Vagina (tissue), 2 donors: ENCODE data around the gene SPRED1. TPM values are rescaled to one million over a fixed set of nuclear protein-coding genes. Genes with fewer than 3 reads are reported as not detected.
"Not testable (repeated sequence)": the region's sequence is repeated elsewhere in the genome, so short reads cannot be mapped to it uniquely, and the experiment has no call there.

Experiments used
- DNase-seq, 2 donors: peaks; one replicate each; pipeline ENCODE4 v3.0.0-alpha.2; 2017; ENCODE audit errors: extremely low spot score in 2 of 2
- H3K27ac ChIP-seq: fragments of 200-600 bp; sonication (generic); one replicate; pipeline ENCODE4 v1.5.1; 2019
- H3K27me3 ChIP-seq: fragments of 200-600 bp; sonication (generic); one replicate; pipeline ENCODE4 v1.5.1; 2019
- H3K36me3 ChIP-seq, 2 donors: fragments of 200-600 bp; sonication (generic); one replicate each; pipeline ENCODE4 v1.5.1; 2017 to 2019
- H3K4me1 ChIP-seq: fragments of 200-600 bp; sonication (generic); one replicate; pipeline ENCODE4 v1.5.1; 2019
- H3K4me3 ChIP-seq, 2 donors: fragments of 200-600 bp; sonication (generic); 1 replicate in 1 of 2; 2 replicates in 1 of 2; pipeline ENCODE4 v1.5.1; 2016 to 2019
- H3K9me3 ChIP-seq: fragments of 200-600 bp; sonication (generic); one replicate; pipeline ENCODE4 v1.5.1; 2019
- CTCF ChIP-seq, 3 experiments: fragments of 450-650 bp in 2 of 3; fragments of 200-600 bp in 1 of 3; sonication (generic) in 1 of 3; IDR thresholded peaks; one replicate each; pipeline ENCODE4 v1.5.1; 2017 to 2019; ENCODE audit warnings: antibody characterized with exemption in 3 of 3, mild to moderate bottlenecking in 2 of 3, moderate library complexity in 2 of 3
- POLR2A ChIP-seq, 2 donors: fragments of 450-650 bp; IDR thresholded peaks; one replicate each; pipeline ENCODE4 v1.6.1; 2017; ENCODE audit warnings: antibody characterized with exemption in 2 of 2, mild to moderate bottlenecking in 2 of 2, moderate library complexity in 2 of 2
- POLR2AphosphoS5 ChIP-seq, 2 donors: sonication (generic); formaldehyde crosslinking; IDR thresholded peaks; one replicate each; pipeline ENCODE4 v1.9.0; 2017; ENCODE audit warnings: antibody characterized with exemption in 2 of 2, mild to moderate bottlenecking in 2 of 2, low read depth in 1 of 2; ENCODE audit not compliant: insufficient read depth in 1 of 2
- intact Hi-C: fragments of 100-400 bp; cut with DNase I; formaldehyde crosslinking; loops from one replicate; pipeline ENCODE4 v1.15.1; 2023
- total RNA-seq: library from RNA; depleted of rRNA; stranded (reverse); fragments of >200 nt; gene quantifications from one replicate; pipeline ENCODE4 v1.2.3, GENCODE V29; 2016

SPRED1 gene
- total RNA-seq, 1 donor from 2014 or later, result 16.7 TPM

DNA sequence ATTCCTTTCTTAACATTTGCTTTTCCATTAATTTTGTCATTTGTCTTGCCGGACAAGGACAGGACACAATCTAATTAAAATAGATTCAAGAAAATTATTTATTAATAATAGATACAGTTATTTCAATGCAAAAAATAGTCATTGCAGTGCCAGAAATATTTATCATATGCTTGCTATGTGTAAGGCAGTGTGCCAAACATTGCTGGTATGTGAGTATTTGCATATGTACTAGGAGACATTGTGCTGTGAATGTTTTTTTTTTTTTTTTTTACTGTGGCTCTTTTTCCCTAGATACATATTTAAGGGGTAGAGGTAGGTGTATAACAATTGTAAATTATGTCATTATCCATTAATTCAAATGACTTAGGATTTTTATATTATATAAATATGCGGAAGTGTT lies 23.3 kb downstream of the SPRED1 start:
- peaks cover 16% of the 10 kb centered on the region for H3K4me1 ChIP-seq
- H3K36me3 ChIP-seq, result no peaks in the 10 kb centered on the region
- DNase-seq, result no peak
- intact Hi-C loops, result no loop called here
- no peak overlapping the region for H3K27ac ChIP-seq
- H3K9me3 ChIP-seq, result no peaks in the 10 kb centered on the region
- H3K27me3 ChIP-seq, result no peaks in the 10 kb centered on the region
- no peak overlapping the region for H3K4me3 ChIP-seq
- TF ChIP-seq CTCF (IDR thresholded peaks at IDR 0.05), result no peak

GRCh38 chr15:38277281-38277680 lies 24.6 kb downstream of the SPRED1 start:
- intact Hi-C loops, H3K27ac ChIP-seq, H3K4me3 ChIP-seq, H3K27me3 ChIP-seq, DNase-seq, H3K36me3 ChIP-seq, H3K9me3 ChIP-seq: not testable (repeated sequence)
- H3K4me1 ChIP-seq, result peaks cover 23% of the 10 kb centered on the region

DNA sequence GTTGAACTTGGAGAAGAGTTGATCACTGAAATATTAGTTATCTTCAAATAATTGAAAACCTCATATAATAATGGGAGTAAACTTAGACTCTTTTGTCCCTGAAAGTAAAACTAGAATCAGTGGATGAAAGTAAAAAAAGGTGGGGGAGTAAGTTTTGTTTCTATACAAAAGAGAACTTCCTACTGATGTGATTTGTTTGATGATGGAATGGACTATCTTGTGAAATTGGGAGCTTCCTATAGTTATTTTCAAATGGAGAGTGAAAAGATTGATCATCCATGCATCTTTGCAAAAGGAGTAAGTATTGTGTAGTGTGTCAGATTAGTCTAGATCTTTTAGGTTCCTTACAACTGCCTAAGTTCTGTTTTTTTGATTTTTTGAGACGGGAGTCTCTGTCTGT lies 28.4 kb downstream of the SPRED1 start:
- peaks cover 31% of the 10 kb centered on the region for H3K4me1 ChIP-seq
- no peaks in the 10 kb centered on the region for H3K9me3 ChIP-seq
- H3K27me3 ChIP-seq, result no peaks in the 10 kb centered on the region
- DNase-seq, result no peak
- no peak overlapping the region for H3K27ac ChIP-seq
- no peaks in the 10 kb centered on the region for H3K36me3 ChIP-seq
- no peak overlapping the region for H3K4me3 ChIP-seq
- intact Hi-C loops, result no loop called here
- TF ChIP-seq CTCF (IDR thresholded peaks at IDR 0.05), result no peak

DNA sequence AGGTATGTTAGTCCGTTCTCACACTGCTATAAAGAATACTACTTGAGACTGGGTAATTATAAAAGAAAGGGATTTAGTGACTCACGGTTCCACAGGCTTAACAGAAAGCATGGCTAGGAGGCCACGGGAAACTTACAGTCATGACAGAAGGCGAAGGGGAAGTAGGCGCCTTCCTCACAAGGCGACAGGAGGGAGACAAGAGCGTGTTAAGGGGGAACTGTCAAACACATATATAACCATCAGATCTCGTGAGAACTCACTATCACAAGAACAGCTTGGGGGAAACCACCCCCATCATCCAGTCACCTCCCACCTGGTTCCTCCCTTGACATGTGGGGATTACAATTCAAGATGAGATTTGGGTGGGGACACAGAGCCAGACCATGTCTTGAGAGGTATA lies 30.4 kb downstream of the SPRED1 start:
- Histone ChIP-seq H3K27me3 (no peaks in the 10 kb centered on the region), H3K36me3 (no peaks in the 10 kb centered on the region), H3K4me1 (peaks cover 41% of the 10 kb centered on the region), H3K9me3 (no peaks in the 10 kb centered on the region), H3K4me3 (no peak overlapping the region), H3K27ac (no peak overlapping the region)
- TF ChIP-seq POLR2A (IDR thresholded peaks at IDR 0.05) (no peak), POLR2AphosphoS5 (IDR thresholded peaks at IDR 0.05; ENCODE audit: insufficient read depth in 1 of 2, low read depth in 1 of 2) (no peak), CTCF (IDR thresholded peaks at IDR 0.05) (no peak)
- DNase-seq, result no peak
- intact Hi-C loops, result no loop called here

DNA sequence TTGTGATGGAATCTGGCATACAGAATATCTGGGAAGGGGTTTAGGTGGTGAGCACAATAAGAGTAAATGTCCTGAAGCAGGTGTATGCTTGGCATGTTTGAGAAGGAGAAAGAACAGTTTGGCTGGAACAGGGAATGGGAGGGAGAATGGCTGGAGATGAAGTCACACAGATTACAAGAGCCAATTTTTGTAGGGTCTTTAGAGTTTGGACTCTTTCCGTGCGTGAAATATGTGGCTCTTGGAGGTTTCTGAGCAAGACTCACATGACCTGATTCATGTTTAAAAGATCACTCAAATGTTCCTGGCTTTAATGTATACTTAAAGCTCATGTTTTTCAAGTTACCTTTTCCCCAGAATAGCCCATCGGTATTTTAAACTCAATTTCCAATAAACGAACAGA lies 32.8 kb downstream of the SPRED1 start:
- no peak overlapping the region for H3K27ac ChIP-seq
- H3K36me3 ChIP-seq, result no peaks in the 10 kb centered on the region
- intact Hi-C loops, result no loop called here
- TF ChIP-seq POLR2AphosphoS5 (IDR thresholded peaks at IDR 0.05; ENCODE audit: insufficient read depth in 1 of 2, low read depth in 1 of 2) (no peak), POLR2A (IDR thresholded peaks at IDR 0.05) (no peak), CTCF (IDR thresholded peaks at IDR 0.05) (no peak)
- H3K4me3 ChIP-seq, result no peak overlapping the region
- DNase-seq, result no peak
- no peaks in the 10 kb centered on the region for H3K9me3 ChIP-seq
- H3K4me1 ChIP-seq, result peaks cover 41% of the 10 kb centered on the region
- no peaks in the 10 kb centered on the region for H3K27me3 ChIP-seq

- intact Hi-C loops, result no loop called here
- H3K27ac ChIP-seq, result no peak overlapping the region
- H3K36me3 ChIP-seq, result no peaks in the 10 kb centered on the region
- DNase-seq, result no peak
- no peak overlapping the region for H3K4me3 ChIP-seq
- H3K4me1 ChIP-seq, result peaks cover 17% of the 10 kb centered on the region
- no peaks in the 10 kb centered on the region for H3K27me3 ChIP-seq
- H3K9me3 ChIP-seq, result no peaks in the 10 kb centered on the region
- TF ChIP-seq POLR2AphosphoS5 (IDR thresholded peaks at IDR 0.05; ENCODE audit: insufficient read depth in 1 of 2, low read depth in 1 of 2), result no peak
- no peak for TF ChIP-seq CTCF (IDR thresholded peaks at IDR 0.05)
Measured at GRCh38 chr15:38294126-38294525, 41.5 kb downstream of the SPRED1 start.
